ENCODE data around the gene ALPK1.

DNA sequence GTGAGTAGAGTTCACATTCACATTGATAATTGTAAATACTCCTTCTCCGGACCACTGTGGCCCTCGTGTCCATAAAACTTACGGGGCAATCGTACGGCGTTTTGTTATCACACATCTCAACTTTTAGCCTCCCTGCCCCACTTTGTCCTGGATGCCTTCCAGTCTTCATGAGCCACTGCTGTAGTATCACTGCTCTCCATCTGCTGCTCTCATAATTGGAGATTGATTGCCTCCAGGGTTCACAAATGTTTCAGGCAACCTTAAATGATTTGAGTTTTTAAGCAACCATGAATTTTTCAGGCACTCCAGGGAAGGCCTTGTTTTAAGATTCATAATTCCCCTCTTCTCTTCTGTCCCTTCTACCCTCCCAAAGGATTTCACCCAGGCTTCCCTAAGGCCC is 28.4 kb downstream of the ALPK1 start:
- TF ChIP-seq, protein P1, sequence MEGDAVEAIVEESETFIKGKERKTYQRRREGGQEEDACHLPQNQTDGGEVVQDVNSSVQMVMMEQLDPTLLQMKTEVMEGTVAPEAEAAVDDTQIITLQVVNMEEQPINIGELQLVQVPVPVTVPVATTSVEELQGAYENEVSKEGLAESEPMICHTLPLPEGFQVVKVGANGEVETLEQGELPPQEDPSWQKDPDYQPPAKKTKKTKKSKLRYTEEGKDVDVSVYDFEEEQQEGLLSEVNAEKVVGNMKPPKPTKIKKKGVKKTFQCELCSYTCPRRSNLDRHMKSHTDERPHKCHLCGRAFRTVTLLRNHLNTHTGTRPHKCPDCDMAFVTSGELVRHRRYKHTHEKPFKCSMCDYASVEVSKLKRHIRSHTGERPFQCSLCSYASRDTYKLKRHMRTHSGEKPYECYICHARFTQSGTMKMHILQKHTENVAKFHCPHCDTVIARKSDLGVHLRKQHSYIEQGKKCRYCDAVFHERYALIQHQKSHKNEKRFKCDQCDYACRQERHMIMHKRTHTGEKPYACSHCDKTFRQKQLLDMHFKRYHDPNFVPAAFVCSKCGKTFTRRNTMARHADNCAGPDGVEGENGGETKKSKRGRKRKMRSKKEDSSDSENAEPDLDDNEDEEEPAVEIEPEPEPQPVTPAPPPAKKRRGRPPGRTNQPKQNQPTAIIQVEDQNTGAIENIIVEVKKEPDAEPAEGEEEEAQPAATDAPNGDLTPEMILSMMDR (IDR thresholded peaks at IDR 0.05; ENCODE audit: low read length) = no peak
- TF ChIP-seq EZH2 (optimal IDR thresholded peaks at IDR 0.05; ENCODE audit: low read depth, low read length) = no peak
